GM23338 (cell line): ENCODE results near the gene UCKL1. TPM values are rescaled to one million over a fixed set of nuclear protein-coding genes. Genes with fewer than 3 reads are reported as not detected.

Experiments used
- ATAC-seq: fragments of 200-7000 bp; cut with Tn5 transposase; 3 replicates; pipeline ENCODE4 v1.9.1; 2020
- DNase-seq: peaks from one replicate; pipeline ENCODE4 v3.0.0-alpha.2; 2015; ENCODE audit warnings: low spot score
- H2AFZ ChIP-seq: fragments of 200-600 bp; sonication (generic); 2 replicates; pipeline ENCODE4 v1.8.0; 2016; ENCODE audit warnings: antibody characterized with exemption, mild to moderate bottlenecking, moderate library complexity
- H3F3A ChIP-seq: fragments of 200-600 bp; sonication (generic); replicated peaks from 2 replicates; pipeline ENCODE4 v1.8.0; 2017; ENCODE audit warnings: antibody characterized with exemption, mixed run types, low read depth
- H3K27ac ChIP-seq: fragments of 200-600 bp; sonication (generic); 2 replicates; pipeline ENCODE4 v1.6.1; 2016; ENCODE audit warnings: low read depth
- H3K27me3 ChIP-seq: fragments of 200-600 bp; sonication (generic); 2 replicates; pipeline ENCODE4 v1.8.0; 2016; ENCODE audit warnings: mild to moderate bottlenecking, mixed run types, moderate library complexity; ENCODE audit not compliant: insufficient read depth
- H3K36me3 ChIP-seq: fragments of 200-600 bp; sonication (generic); 2 replicates; pipeline ENCODE4 v1.8.0; 2016; ENCODE audit warnings: mild to moderate bottlenecking; ENCODE audit not compliant: insufficient read depth
- H3K4me1 ChIP-seq: fragments of 200-600 bp; sonication (generic); 2 replicates; pipeline ENCODE4 v1.8.0; 2016; ENCODE audit warnings: mild to moderate bottlenecking, moderate library complexity; ENCODE audit not compliant: insufficient read depth
- H3K4me2 ChIP-seq: fragments of 200-600 bp; sonication (generic); 2 replicates; pipeline ENCODE4 v1.7.1; 2017; ENCODE audit warnings: mixed run types
- H3K4me3 ChIP-seq: fragments of 200-600 bp; sonication (generic); 2 replicates; pipeline ENCODE4 v1.6.1; 2016; ENCODE audit warnings: mixed run types
- H3K79me2 ChIP-seq: fragments of 200-600 bp; sonication (generic); replicated peaks from 2 replicates; pipeline ENCODE4 v1.8.0; 2017; ENCODE audit warnings: mild to moderate bottlenecking; ENCODE audit not compliant: insufficient read depth
- H3K9me2 ChIP-seq: fragments of 200-600 bp; sonication (generic); 2 replicates; pipeline ENCODE4 v1.8.0; 2017; ENCODE audit not compliant: insufficient read depth
- H4K20me1 ChIP-seq: fragments of 200-600 bp; sonication (generic); replicated peaks from 2 replicates; pipeline ENCODE4 v1.8.0; 2017; ENCODE audit warnings: mild to moderate bottlenecking; ENCODE audit not compliant: insufficient read depth
- H3K27ac Mint-ChIP-seq: 2 replicates; pipeline ENCODE4 v1.8.0; 2020; ENCODE audit warnings: inconsistent platforms, mild to moderate bottlenecking, moderate library complexity, mixed read lengths
- H3K27me3 Mint-ChIP-seq: 3 replicates; pipeline ENCODE4 v1.8.0; 2022; ENCODE audit warnings: low read depth, mild to moderate bottlenecking, moderate library complexity, mixed read lengths, inconsistent platforms; ENCODE audit not compliant: insufficient read depth, poor library complexity
- H3K36me3 Mint-ChIP-seq: 3 replicates; pipeline ENCODE4 v1.8.0; 2021; ENCODE audit warnings: low read depth, mild to moderate bottlenecking, inconsistent platforms, moderate library complexity, mixed read lengths
- H3K4me1 Mint-ChIP-seq: 3 replicates; pipeline ENCODE4 v1.8.0; 2020; ENCODE audit warnings: mild to moderate bottlenecking, inconsistent platforms, mixed read lengths
- H3K4me3 Mint-ChIP-seq: 3 replicates; pipeline ENCODE4 v1.8.0; 2021; ENCODE audit warnings: moderate library complexity, mild to moderate bottlenecking, inconsistent platforms, mixed read lengths
- H3K9me3 Mint-ChIP-seq: 3 replicates; pipeline ENCODE4 v1.8.0; 2020; ENCODE audit warnings: moderate library complexity, mild to moderate bottlenecking, inconsistent platforms, mixed read lengths
- EZH2phosphoT487 ChIP-seq: fragments of 200-600 bp; sonication (generic); IDR thresholded peaks from one replicate; pipeline ENCODE4 v1.8.1; 2018; ENCODE audit warnings: antibody characterized with exemption; ENCODE audit not compliant: unreplicated experiment
- POLR2AphosphoS5 ChIP-seq: IDR thresholded peaks from 2 replicates; pipeline ENCODE4 v1.6.1; 2016; ENCODE audit warnings: antibody characterized with exemption, low read depth
- polyA plus RNA-seq: library from polyadenylated mRNA; unstranded; fragments of >200 nt; fragmentation: Nextera tagmentation; extraction: Ambion mirVana; gene quantifications from 2 replicates; pipeline ENCODE4 v1.2.1, GENCODE V29; 2016
- total RNA-seq: library from RNA; depleted of rRNA; stranded (reverse); fragments of >200 nt; shearing (Covaris generic); gene quantifications from 2 replicates; pipeline ENCODE4 v1.2.3, GENCODE V29; 2014
- TF ChIP-seq, protein P1 (sequence below): fragments of 250-450 bp; sonication (Bioruptor Pico); IDR thresholded peaks from 2 replicates; pipeline ENCODE4 v1.5.0; 2020; ENCODE audit warnings: mild to moderate bottlenecking, moderate library complexity

UCKL1 gene
- total and polyA plus RNA-seq, 2 experiments from 2014 or later, result 56.8 to 82.5 TPM

DNA sequence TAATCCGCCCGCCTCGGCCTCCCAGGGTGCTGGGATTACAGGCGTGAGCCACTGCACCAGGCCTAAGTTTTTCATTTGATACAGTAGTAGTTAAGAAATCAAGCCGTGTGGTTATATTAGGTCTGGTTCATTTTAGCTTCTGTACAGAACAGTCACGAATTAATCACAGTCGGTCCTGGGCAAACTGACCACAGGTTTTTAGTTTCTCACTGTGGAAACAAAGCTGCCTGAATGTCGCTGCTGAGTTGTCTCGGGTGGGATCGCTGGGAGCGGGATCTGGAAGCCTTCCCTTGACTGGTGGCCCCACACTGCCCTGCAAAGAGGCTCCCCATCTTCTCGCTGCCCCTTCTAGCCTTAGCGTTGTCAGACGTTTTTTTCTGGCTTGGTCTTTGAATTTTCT is 18.6 kb downstream of the UCKL1 start (continued):
- TF ChIP-seq, protein P1, sequence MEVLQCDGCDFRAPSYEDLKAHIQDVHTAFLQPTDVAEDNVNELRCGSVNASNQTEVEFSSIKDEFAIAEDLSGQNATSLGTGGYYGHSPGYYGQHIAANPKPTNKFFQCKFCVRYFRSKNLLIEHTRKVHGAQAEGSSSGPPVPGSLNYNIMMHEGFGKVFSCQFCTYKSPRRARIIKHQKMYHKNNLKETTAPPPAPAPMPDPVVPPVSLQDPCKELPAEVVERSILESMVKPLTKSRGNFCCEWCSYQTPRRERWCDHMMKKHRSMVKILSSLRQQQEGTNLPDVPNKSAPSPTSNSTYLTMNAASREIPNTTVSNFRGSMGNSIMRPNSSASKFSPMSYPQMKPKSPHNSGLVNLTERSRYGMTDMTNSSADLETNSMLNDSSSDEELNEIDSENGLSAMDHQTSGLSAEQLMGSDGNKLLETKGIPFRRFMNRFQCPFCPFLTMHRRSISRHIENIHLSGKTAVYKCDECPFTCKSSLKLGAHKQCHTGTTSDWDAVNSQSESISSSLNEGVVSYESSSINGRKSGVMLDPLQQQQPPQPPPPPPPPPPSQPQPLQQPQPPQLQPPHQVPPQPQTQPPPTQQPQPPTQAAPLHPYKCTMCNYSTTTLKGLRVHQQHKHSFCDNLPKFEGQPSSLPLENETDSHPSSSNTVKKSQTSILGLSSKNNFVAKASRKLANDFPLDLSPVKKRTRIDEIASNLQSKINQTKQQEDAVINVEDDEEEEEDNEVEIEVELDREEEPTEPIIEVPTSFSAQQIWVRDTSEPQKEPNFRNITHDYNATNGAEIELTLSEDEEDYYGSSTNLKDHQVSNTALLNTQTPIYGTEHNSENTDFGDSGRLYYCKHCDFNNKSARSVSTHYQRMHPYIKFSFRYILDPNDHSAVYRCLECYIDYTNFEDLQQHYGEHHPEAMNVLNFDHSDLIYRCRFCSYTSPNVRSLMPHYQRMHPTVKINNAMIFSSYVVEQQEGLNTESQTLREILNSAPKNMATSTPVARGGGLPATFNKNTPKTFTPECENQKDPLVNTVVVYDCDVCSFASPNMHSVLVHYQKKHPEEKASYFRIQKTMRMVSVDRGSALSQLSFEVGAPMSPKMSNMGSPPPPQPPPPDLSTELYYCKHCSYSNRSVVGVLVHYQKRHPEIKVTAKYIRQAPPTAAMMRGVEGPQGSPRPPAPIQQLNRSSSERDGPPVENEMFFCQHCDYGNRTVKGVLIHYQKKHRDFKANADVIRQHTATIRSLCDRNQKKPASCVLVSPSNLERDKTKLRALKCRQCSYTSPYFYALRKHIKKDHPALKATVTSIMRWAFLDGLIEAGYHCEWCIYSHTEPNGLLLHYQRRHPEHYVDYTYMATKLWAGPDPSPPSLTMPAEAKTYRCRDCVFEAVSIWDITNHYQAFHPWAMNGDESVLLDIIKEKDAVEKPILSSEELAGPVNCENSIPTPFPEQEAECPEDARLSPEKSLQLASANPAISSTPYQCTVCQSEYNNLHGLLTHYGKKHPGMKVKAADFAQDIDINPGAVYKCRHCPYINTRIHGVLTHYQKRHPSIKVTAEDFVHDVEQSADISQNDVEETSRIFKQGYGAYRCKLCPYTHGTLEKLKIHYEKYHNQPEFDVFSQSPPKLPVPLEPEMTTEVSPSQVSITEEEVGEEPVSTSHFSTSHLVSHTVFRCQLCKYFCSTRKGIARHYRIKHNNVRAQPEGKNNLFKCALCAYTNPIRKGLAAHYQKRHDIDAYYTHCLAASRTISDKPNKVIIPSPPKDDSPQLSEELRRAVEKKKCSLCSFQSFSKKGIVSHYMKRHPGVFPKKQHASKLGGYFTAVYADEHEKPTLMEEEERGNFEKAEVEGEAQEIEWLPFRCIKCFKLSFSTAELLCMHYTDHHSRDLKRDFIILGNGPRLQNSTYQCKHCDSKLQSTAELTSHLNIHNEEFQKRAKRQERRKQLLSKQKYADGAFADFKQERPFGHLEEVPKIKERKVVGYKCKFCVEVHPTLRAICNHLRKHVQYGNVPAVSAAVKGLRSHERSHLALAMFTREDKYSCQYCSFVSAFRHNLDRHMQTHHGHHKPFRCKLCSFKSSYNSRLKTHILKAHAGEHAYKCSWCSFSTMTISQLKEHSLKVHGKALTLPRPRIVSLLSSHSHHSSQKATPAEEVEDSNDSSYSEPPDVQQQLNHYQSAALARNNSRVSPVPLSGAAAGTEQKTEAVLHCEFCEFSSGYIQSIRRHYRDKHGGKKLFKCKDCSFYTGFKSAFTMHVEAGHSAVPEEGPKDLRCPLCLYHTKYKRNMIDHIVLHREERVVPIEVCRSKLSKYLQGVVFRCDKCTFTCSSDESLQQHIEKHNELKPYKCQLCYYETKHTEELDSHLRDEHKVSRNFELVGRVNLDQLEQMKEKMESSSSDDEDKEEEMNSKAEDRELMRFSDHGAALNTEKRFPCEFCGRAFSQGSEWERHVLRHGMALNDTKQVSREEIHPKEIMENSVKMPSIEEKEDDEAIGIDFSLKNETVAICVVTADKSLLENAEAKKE (CRISPR knock-in tag), result no peak
- TF ChIP-seq POLR2AphosphoS5, result no peak

DNA sequence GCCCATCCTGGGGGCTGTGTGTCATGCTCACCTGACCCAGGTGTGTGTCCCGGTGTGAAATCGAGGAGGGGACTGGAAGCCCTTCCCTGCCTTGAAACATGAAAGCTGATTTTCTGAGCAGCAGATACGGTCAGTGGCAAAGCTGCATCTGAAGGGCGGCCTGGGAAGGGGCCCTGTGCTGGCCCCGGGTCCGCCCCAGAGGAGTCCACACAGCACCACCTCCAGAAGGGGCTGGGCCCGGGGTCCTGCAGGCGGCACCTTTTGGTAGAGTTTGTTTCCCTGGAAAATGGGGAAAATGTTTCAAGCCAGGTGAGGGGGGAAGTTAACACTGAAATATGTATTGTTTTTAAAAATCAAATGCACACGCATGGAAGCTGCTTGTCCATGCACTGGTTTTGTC is 20.8 kb downstream of the UCKL1 start:
- DNase-seq (no peak), ATAC-seq (no peak)
- Histone ChIP-seq H3K27me3 (no peaks in the 10 kb centered on the region), H3K4me1 (peaks cover 3% of the 10 kb centered on the region; the same call in 1 of the 2 replicates), H3F3A (peaks cover 21% of the 10 kb centered on the region; the same call in 1 of the 2 replicates), H4K20me1 (no peaks in the 10 kb centered on the region; the same call in 1 of the 2 replicates), H3K36me3 (no peaks in the 10 kb centered on the region), H3K27ac (no peak overlapping the region), H2AFZ (no peak overlapping the region), H3K9me2 (no peaks in the 10 kb centered on the region), H3K79me2 (no peaks in the 10 kb centered on the region), H3K4me3 (no peak overlapping the region), H3K4me2 (no peak overlapping the region)
- Mint-ChIP-seq H3K4me1 (peaks cover 5% of the 10 kb centered on the region; the same call in 1 of the 3 replicates), H3K9me3 (no peaks in the 10 kb centered on the region; the same call in 2 of the 3 replicates), H3K27ac (no peak overlapping the region), H3K36me3 (peaks cover 29% of the 10 kb centered on the region), H3K4me3 (no peak overlapping the region), H3K27me3 (peaks cover 10% of the 10 kb centered on the region)
- no peak for TF ChIP-seq EZH2phosphoT487
- no peak for TF ChIP-seq POLR2AphosphoS5
